ENCODE measurements around the gene CLCN6.

GRCh38 chr1:11891433-11892186 is 85.6 kb downstream of the CLCN6 start:
- TF ChIP-seq, protein P1, sequence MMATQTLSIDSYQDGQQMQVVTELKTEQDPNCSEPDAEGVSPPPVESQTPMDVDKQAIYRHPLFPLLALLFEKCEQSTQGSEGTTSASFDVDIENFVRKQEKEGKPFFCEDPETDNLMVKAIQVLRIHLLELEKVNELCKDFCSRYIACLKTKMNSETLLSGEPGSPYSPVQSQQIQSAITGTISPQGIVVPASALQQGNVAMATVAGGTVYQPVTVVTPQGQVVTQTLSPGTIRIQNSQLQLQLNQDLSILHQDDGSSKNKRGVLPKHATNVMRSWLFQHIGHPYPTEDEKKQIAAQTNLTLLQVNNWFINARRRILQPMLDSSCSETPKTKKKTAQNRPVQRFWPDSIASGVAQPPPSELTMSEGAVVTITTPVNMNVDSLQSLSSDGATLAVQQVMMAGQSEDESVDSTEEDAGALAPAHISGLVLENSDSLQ (IDR thresholded peaks at IDR 0.05) = no peak
- TF ChIP-seq LEF1 (IDR thresholded peaks at IDR 0.05; ENCODE audit: borderline replicate concordance) (no peak), BHLHE40 (IDR thresholded peaks at IDR 0.05; ENCODE audit: borderline replicate concordance) (no peak), ARNT (IDR thresholded peaks at IDR 0.05) (no peak), SUZ12 (IDR thresholded peaks at IDR 0.05) (no peak), FOXA1 (IDR thresholded peaks at IDR 0.05) (no peak), HDGF (IDR thresholded peaks at IDR 0.05; ENCODE audit: borderline replicate concordance) (no peak), TARDBP (IDR thresholded peaks at IDR 0.05) (no peak), FOXK2 (IDR thresholded peaks at IDR 0.05) (no peak), NFRKB (IDR thresholded peaks at IDR 0.05) (no peak), L3MBTL2 (conservative IDR thresholded peaks at IDR 0.05) (no peak), ELF4 (IDR thresholded peaks at IDR 0.05) (no peak)

Data from HEK293T (cell line).